Immature natural killer cell (primary cell): ENCODE results near the gene VRK1. TPM values are rescaled to one million over a fixed set of nuclear protein-coding genes. Genes with fewer than 3 reads are reported as not detected.
A peak's percentile ranks its signal among the peaks of the same experiment; 100 is the strongest.

Experiments used
- DNase-seq, 3 donors: peaks; one replicate each; pipeline ENCODE4 v3.0.0; 2022; ENCODE audit warnings: mixed read lengths in 1 of 3
- H3K27ac Mint-ChIP-seq, 6 donors: one replicate each; pipeline ENCODE4 v1.8.0; 2020; ENCODE audit warnings: mixed read lengths in 6 of 6, mild to moderate bottlenecking in 5 of 6, inconsistent platforms in 4 of 6, moderate library complexity in 3 of 6
- H3K27me3 Mint-ChIP-seq, 3 donors: one replicate each; pipeline ENCODE4 v1.8.0; 2020 to 2021; ENCODE audit warnings: low read depth in 3 of 3, mild to moderate bottlenecking in 3 of 3, mixed read lengths in 3 of 3, moderate library complexity in 3 of 3, inconsistent platforms in 1 of 3
- H3K36me3 Mint-ChIP-seq, 3 donors: one replicate each; pipeline ENCODE4 v1.8.0; 2020; ENCODE audit warnings: mixed read lengths in 3 of 3, inconsistent platforms in 2 of 3, mild to moderate bottlenecking in 2 of 3
- H3K4me1 Mint-ChIP-seq, 2 donors: one replicate each; pipeline ENCODE4 v1.8.0; 2020; ENCODE audit warnings: inconsistent platforms in 2 of 2, mild to moderate bottlenecking in 2 of 2, mixed read lengths in 2 of 2, moderate library complexity in 1 of 2
- H3K4me3 Mint-ChIP-seq, 5 donors: one replicate each; pipeline ENCODE4 v1.8.0; 2020; ENCODE audit warnings: mild to moderate bottlenecking in 5 of 5, mixed read lengths in 5 of 5, inconsistent platforms in 3 of 5, moderate library complexity in 3 of 5
- H3K9me3 Mint-ChIP-seq, 6 donors: one replicate each; pipeline ENCODE4 v1.8.0; 2020; ENCODE audit warnings: mild to moderate bottlenecking in 6 of 6, mixed read lengths in 6 of 6, inconsistent platforms in 4 of 6, moderate library complexity in 3 of 6
- polyA plus RNA-seq, 3 donors: library from polyadenylated mRNA; unstranded; fragments of 300-500 nt; fragmentation: Illumina TruSeq; gene quantifications; one replicate each; pipeline ENCODE4 v1.2.3, GENCODE V29; 2021

VRK1 gene
- polyA plus RNA-seq, 3 donors from 2014 or later = 39.5 to 47.9 (median 41.4) TPM

DNA sequence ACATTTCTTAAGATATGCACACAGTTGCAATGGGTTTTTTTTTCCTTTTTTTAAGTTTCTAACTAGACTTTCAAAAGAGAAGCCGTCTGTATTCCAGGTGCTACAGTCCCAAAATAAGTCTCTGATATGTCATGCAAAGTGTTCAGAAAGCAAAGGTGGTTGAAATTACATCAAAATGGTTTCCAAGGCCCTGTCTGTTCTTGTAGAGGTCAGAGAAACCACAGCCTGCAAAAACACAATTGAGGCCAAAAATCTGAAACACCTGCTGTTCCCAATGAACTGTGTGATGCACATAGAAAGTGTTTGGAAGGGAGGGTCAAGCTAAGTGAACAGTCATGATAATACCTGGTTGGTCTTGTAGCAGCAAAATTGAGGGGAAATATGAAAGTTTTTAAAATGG is 91.0 kb downstream of the VRK1 start:
- no peaks in the 10 kb centered on the region for H3K9me3 Mint-ChIP-seq
- H3K36me3 Mint-ChIP-seq = peaks cover 0 to 13% (median 4%) of the 10 kb centered on the region in 3 donors
- H3K27me3 Mint-ChIP-seq = no peaks in the 10 kb centered on the region
- no peak overlapping the region for H3K4me3 Mint-ChIP-seq
- DNase-seq = no peak
- H3K27ac Mint-ChIP-seq = no peak overlapping the region
- H3K4me1 Mint-ChIP-seq = no peaks in the 10 kb centered on the region

- Mint-ChIP-seq H3K4me3 (no peak overlapping the region), H3K4me1 (no peaks in the 10 kb centered on the region), H3K27ac (no peak overlapping the region), H3K36me3 (peaks cover 0 to 13% (median 4%) of the 10 kb centered on the region in 3 donors), H3K9me3 (no peaks in the 10 kb centered on the region), H3K27me3 (no peaks in the 10 kb centered on the region)
- no peak for DNase-seq
Observed at GRCh38 chr14:96888593-96888992, 91.4 kb downstream of the VRK1 start.

DNA sequence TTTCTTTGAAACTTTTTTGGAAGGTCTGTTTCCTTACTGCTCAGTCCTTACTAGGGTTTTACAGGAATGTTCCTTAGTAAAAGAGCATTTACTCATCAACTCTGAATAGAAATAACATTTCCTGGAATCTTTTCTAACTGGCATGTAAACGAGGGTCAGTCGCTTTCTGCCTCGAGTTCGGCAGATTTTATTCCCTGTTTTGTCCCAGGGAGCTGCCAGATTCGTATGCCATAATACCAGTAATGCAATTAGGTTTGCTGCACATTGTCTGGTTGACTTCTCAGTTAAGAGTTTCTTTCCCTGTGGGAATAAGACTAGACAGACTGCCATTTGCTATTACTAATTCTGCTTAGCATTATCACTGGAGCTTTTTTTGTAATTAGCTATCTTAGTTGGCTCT is 91.9 kb downstream of the VRK1 start:
- Mint-ChIP-seq H3K27me3 (peaks cover 0 to 2% (median 0%) of the 10 kb centered on the region in 3 donors), H3K4me1 (no peaks in the 10 kb centered on the region), H3K27ac (no peak overlapping the region), H3K4me3 (no peak overlapping the region), H3K36me3 (peaks cover 4 to 13% (median 4%) of the 10 kb centered on the region in 3 donors), H3K9me3 (no peaks in the 10 kb centered on the region)
- no peak for DNase-seq

DNA sequence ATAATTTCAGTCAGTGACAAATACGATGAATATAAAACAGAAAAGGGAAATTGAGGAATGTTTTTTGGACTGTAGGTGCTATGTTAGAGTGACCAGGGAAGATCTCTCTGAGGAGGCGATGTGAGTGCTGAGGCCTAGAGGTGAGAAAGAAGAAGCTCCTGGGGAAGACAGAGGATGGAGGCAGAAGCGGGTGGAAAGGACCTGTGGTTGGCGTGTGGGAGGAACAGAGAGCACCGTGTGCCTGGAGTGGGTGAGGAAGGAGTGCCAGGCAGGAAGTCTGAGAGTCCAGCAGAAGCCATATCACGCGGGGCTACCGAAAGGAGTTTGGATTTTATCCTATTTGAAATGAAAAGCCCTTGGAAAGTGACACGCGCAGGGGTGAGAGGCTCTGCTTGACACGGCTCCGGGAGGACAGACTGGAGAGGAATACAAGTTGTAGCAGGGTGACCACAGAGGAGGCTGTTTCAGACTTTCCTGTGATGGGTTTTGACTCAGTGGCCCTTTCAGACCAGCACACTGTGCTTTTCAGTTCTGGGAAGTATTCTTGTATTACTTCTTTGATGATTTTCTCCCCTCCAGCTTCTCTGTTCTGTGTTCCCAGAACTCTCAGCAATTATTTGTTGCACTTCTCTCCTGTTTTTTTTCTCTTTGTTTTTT is 96.9 kb downstream of the VRK1 start:
- H3K9me3 Mint-ChIP-seq = no peaks in the 10 kb centered on the region
- peaks cover 0 to 13% (median 0%) of the 10 kb centered on the region in 3 donors for H3K36me3 Mint-ChIP-seq
- no peaks in the 10 kb centered on the region for H3K4me1 Mint-ChIP-seq
- peaks cover 0 to 2% (median 0%) of the 10 kb centered on the region in 3 donors for H3K27me3 Mint-ChIP-seq
- no peak for DNase-seq
- peak overlapping the region in 1 of 6 donors; percentile 37 for H3K27ac Mint-ChIP-seq
- no peak overlapping the region for H3K4me3 Mint-ChIP-seq

DNA sequence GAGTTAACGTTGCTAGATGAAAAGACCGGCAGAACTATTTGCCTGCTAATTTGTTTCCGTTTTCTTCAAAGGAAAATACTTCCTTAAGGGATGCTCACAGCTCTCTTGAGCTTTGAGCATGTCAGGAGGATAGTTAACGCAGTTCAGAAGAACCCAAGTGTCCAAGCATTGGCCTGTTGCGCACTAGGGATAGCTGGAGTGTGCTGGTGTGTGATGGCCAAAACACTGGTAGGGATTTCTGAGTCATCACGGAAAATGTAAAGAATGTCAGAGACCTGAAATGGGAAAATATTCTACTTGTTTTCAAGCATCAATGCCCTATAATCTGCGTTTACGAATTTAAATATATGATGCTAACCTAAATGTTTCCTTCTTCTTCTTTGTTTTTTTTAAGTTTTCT is 97.8 kb downstream of the VRK1 start:
- Mint-ChIP-seq H3K36me3 (peaks cover 0 to 13% (median 0%) of the 10 kb centered on the region in 3 donors), H3K27ac (no peak overlapping the region), H3K9me3 (no peaks in the 10 kb centered on the region), H3K4me1 (no peaks in the 10 kb centered on the region), H3K27me3 (peaks cover 0 to 2% (median 0%) of the 10 kb centered on the region in 3 donors), H3K4me3 (no peak overlapping the region)
- no peak for DNase-seq

DNA sequence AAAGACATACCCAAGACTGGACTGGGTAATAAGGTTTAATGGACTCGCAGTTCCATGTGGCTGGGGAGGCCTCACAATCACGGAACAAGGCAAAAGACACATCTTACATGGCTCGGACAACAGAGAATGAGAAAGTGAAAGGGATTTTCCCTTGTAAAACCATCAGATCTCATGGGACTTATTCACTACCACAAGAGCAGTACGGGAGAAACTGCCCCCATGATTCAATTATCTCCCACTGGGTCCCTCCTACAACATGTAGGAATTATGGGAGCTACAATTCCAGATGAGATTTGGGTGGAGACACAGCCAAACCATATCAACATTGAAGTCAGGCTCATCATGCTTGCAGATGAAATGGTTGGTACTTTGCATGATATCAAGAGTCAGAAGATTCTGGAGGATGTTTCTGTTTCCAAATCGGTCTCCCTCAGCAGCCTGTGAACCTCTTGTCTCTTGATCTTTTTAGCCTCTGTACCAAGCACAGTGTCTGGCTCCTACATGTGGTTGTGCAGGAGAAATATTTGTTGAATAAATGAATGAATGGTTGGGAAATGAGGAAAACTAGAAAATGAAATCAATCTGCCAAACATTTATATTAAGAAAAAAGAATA is 98.6 kb downstream of the VRK1 start:
- Mint-ChIP-seq H3K36me3 (peaks cover 0 to 13% (median 0%) of the 10 kb centered on the region in 3 donors), H3K27me3 (peaks cover 0 to 2% (median 0%) of the 10 kb centered on the region in 3 donors), H3K4me1 (no peaks in the 10 kb centered on the region), H3K9me3 (no peaks in the 10 kb centered on the region), H3K4me3 (no peak overlapping the region), H3K27ac (no peak overlapping the region)
- DNase-seq = no peak

GRCh38 chr14:96897184-96897583 is 100.0 kb downstream of the VRK1 start:
- Mint-ChIP-seq H3K27me3 (peaks cover 0 to 2% (median 0%) of the 10 kb centered on the region in 3 donors), H3K27ac (no peak overlapping the region), H3K4me3 (no peak overlapping the region), H3K4me1 (no peaks in the 10 kb centered on the region), H3K9me3 (no peaks in the 10 kb centered on the region), H3K36me3 (peaks cover 0 to 13% (median 0%) of the 10 kb centered on the region in 3 donors)
- no peak for DNase-seq

DNA sequence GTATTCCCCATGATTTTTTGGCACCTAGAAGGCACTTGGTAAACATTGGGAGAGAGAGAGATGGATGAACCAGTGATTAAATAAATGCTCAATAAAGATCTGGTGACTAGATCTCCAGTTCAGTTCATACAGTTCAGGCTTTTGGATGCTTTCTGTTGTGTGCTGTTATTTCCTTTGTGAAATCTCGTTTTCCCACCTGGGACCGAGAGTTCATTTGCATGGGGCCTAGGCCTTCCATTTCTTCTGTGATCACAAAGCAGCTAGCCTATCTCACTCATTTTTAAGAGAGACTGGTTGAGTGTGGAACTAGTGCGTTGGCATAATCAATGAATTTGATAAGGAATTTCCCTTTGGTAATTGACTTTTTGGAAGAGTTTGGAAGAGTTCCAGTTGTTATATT is 104.0 kb downstream of the VRK1 start:
- Mint-ChIP-seq H3K9me3 (no peaks in the 10 kb centered on the region), H3K27me3 (no peaks in the 10 kb centered on the region), H3K27ac (no peak overlapping the region), H3K4me3 (no peak overlapping the region), H3K36me3 (peaks cover 0 to 5% (median 0%) of the 10 kb centered on the region in 3 donors), H3K4me1 (no peaks in the 10 kb centered on the region)
- no peak for DNase-seq

DNA sequence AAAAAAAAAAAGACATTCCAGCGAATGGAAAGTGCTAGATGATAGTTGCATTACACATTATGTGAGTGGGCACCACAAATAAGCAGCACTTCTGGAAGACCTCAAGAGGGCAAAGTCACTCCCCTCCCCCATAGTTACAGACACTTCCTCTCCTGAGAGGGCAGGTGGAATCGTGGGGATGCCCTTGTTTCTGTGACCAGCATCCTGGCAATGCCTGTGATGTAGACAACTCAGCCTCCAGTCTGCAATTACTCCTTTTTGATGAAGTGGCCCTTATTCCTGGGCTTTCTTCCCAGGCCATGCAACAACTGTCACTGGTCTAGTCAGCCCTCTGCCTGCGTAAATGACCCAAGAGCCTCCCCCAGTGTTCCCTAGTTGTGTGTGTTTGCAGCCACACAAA is 104.8 kb downstream of the VRK1 start:
- no peak overlapping the region for H3K4me3 Mint-ChIP-seq
- DNase-seq = no peak
- H3K9me3 Mint-ChIP-seq = no peaks in the 10 kb centered on the region
- H3K4me1 Mint-ChIP-seq = no peaks in the 10 kb centered on the region
- no peak overlapping the region for H3K27ac Mint-ChIP-seq
- H3K27me3 Mint-ChIP-seq = no peaks in the 10 kb centered on the region
- H3K36me3 Mint-ChIP-seq = peaks cover 0 to 5% (median 0%) of the 10 kb centered on the region in 3 donors

- Mint-ChIP-seq H3K4me1 (no peaks in the 10 kb centered on the region), H3K4me3 (no peak overlapping the region), H3K27me3 (no peaks in the 10 kb centered on the region), H3K27ac (no peak overlapping the region), H3K9me3 (peaks cover 0 to 3% (median 0%) of the 10 kb centered on the region in 6 donors), H3K36me3 (peaks cover 5 to 7% (median 7%) of the 10 kb centered on the region in 3 donors)
- no peak for DNase-seq
Observed at GRCh38 chr14:96903444-96904023, 106.4 kb downstream of the VRK1 start.

DNA sequence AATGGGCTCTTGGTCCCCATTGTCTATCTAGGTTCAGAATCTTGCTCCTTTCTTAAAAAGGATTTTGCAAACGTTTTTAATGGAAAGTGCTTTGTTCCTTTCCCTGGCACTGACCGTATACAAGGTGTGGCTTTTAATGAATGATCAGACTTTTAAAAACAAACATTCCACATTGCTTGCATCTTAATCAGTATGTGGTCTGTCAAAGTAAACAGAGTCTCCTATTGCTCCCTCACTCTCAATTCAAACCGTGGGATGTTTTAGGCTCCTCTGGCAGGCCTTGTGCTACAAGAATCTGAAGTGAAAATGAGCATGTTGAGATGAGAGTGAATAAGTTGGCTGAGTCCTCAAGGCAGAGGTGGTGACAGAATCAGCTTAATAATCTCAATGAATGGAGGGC is 107.0 kb downstream of the VRK1 start:
- H3K4me1 Mint-ChIP-seq = no peaks in the 10 kb centered on the region
- peaks cover 7 to 10% (median 10%) of the 10 kb centered on the region in 3 donors for H3K36me3 Mint-ChIP-seq
- H3K4me3 Mint-ChIP-seq = no peak overlapping the region
- peaks cover 0 to 10% (median 2%) of the 10 kb centered on the region in 6 donors for H3K9me3 Mint-ChIP-seq
- DNase-seq = no peak
- no peak overlapping the region for H3K27ac Mint-ChIP-seq
- H3K27me3 Mint-ChIP-seq = peaks cover 0 to 2% (median 0%) of the 10 kb centered on the region in 3 donors

DNA sequence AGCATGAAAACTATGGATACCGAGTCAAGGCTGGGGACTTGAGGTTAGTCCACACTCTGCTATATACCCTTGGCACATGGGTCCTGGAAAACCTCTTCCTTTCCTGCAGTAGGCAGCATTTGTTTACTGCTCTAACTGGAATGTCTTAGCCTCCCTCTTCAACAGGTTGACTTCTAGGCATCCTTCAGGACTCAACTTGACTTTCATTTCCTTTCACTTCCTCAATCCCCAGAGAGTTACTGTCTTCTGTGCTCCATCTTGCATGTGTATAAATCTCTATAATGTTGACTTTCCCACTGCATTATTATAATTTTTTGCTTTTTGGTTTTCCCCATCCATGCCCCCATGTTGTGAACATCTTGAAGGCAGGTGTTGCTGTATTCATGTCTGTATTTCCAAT is 107.9 kb downstream of the VRK1 start:
- no peak overlapping the region for H3K4me3 Mint-ChIP-seq
- H3K36me3 Mint-ChIP-seq = peaks cover 16 to 19% (median 18%) of the 10 kb centered on the region in 3 donors
- peaks cover 2 to 18% (median 10%) of the 10 kb centered on the region in 6 donors for H3K9me3 Mint-ChIP-seq
- H3K27me3 Mint-ChIP-seq = peaks cover 0 to 2% (median 0%) of the 10 kb centered on the region in 3 donors
- DNase-seq = no peak
- H3K4me1 Mint-ChIP-seq = no peaks in the 10 kb centered on the region
- H3K27ac Mint-ChIP-seq = no peak overlapping the region

DNA sequence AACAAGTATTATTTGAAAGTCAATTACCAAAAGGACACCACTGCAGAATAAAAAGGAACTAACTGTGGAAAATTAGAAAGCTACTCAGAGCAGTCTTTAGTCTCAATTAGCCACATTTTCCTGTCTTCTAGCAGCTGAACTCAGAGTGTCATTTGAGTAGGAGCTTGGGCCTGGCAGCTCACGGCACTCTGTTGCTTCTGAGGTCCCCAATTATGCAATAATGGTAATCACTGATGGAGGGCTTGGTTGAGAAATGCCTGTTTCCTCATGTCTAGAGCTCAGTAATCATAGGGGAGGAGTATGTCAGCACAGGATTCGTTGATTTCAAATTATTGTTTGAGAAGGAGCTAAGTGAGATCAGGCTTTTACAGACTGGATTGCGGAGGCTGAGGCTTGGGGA is 108.6 kb downstream of the VRK1 start:
- Mint-ChIP-seq H3K36me3 (peaks cover 18 to 21% (median 20%) of the 10 kb centered on the region in 3 donors), H3K4me3 (no peak overlapping the region), H3K27ac (no peak overlapping the region), H3K9me3 (peaks cover 4 to 22% (median 11%) of the 10 kb centered on the region in 6 donors), H3K4me1 (no peaks in the 10 kb centered on the region), H3K27me3 (peaks cover 0 to 2% (median 0%) of the 10 kb centered on the region in 3 donors)
- DNase-seq = no peak

DNA sequence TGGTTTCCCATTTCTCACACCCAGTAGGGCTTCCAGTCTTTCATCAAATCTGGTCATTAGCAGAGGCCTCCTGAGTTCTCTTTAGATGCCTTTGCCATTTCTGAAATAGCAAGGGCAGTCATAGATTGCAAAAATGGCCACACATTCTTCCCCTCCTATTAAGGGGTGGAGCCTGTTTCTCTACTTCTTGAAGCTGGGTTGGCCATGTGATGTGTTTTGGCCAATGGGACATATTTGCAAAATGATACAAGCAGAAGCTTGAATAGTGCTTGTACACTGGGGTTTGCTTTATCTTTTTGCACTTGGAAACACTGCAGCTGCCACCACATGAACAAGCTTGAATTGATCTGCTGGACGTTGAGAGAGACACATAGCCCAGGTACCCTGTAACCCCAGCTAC is 109.3 kb downstream of the VRK1 start:
- peaks cover 4 to 22% (median 11%) of the 10 kb centered on the region in 6 donors for H3K9me3 Mint-ChIP-seq
- H3K27me3 Mint-ChIP-seq = peaks cover 0 to 2% (median 0%) of the 10 kb centered on the region in 3 donors
- no peak for DNase-seq
- no peak overlapping the region for H3K4me3 Mint-ChIP-seq
- peaks cover 18 to 21% (median 20%) of the 10 kb centered on the region in 3 donors for H3K36me3 Mint-ChIP-seq
- no peak overlapping the region for H3K27ac Mint-ChIP-seq
- peaks cover under 1 to 2% of the 10 kb centered on the region in 2 donors for H3K4me1 Mint-ChIP-seq
